IMR-90 (cell line): ENCODE data around the gene TCP11. TPM values are rescaled to one million over a fixed set of nuclear protein-coding genes. Genes with fewer than 3 reads are reported as not detected.

Experiments
- ATAC-seq: fragments of 200-7000 bp; cut with Tn5 transposase; 2 replicates; pipeline ENCODE4 v1.9.1; 2020; ENCODE audit warnings: low read depth, mild to moderate bottlenecking, moderate library complexity
- BruUV-seq: library from RNA; stranded (reverse); fragments of 400-500 nt; replicated peaks from 2 replicates; lab custom pipeline; 2021; lab: Mats Ljungman, UMichigan
- CTCF ChIA-PET: fragments of 300-600 bp; formaldehyde crosslinking; extraction: SDS; loops from one replicate; lab custom pipeline; 2021; ENCODE audit warnings: antibody characterized with exemption; lab: Yijun Ruan, JAX
- POLR2A ChIA-PET: fragments of 300-600 bp; sonication (Branson Sonifier 250); formaldehyde crosslinking; loops from one replicate; lab custom pipeline; 2022; ENCODE audit warnings: antibody characterized with exemption; ENCODE audit not compliant: unreplicated experiment; lab: Charles Lee
- DNase-seq: peaks from one replicate; pipeline ENCODE4 v3.0.0; 2013
- H2AFZ ChIP-seq: replicated peaks from 2 replicates; pipeline ENCODE3; 2013; ENCODE audit warnings: low read length, mild to moderate bottlenecking; ENCODE audit not compliant: poor library complexity
- H2AK5ac ChIP-seq: 2 replicates; pipeline ENCODE4 v1.6.1; 2013; ENCODE audit warnings: low read depth, low read length, inconsistent platforms
- H2AK9ac ChIP-seq: replicated peaks from 2 replicates; pipeline ENCODE3; 2013; ENCODE audit warnings: mild to moderate bottlenecking, low read depth, low read length, moderate library complexity; ENCODE audit not compliant: poor library complexity
- H2BK120ac ChIP-seq: 2 replicates; pipeline ENCODE4 v1.6.1; 2013; ENCODE audit warnings: low read depth, low read length, inconsistent platforms
- H2BK15ac ChIP-seq: 3 replicates; pipeline ENCODE4 v1.6.1; 2013; ENCODE audit warnings: low read depth, low read length, inconsistent platforms
- H2BK20ac ChIP-seq: 2 replicates; pipeline ENCODE4 v1.6.1; 2013; ENCODE audit warnings: low read depth, mild to moderate bottlenecking, inconsistent platforms, low read length, moderate library complexity
- H2BK5ac ChIP-seq: 2 replicates; pipeline ENCODE4 v1.6.1; 2013; ENCODE audit warnings: mild to moderate bottlenecking, low read depth, low read length, inconsistent platforms; ENCODE audit not compliant: poor library complexity, severe bottlenecking
- H3K14ac ChIP-seq: replicated peaks from 2 replicates; pipeline ENCODE4 v1.6.1; 2013; ENCODE audit warnings: low read depth, low read length, inconsistent platforms
- H3K18ac ChIP-seq: 2 replicates; pipeline ENCODE4 v1.6.1; 2013; ENCODE audit warnings: low read depth, low read length, control low read depth
- H3K23ac ChIP-seq: 2 replicates; pipeline ENCODE4 v1.6.1; 2013; ENCODE audit warnings: low read depth, low read length, inconsistent platforms
- H3K27ac ChIP-seq: 2 replicates; pipeline ENCODE4 v1.5.1; 2013; ENCODE audit warnings: mild to moderate bottlenecking, control low read depth, low read length; ENCODE audit not compliant: insufficient read depth
- H3K27me3 ChIP-seq: 2 replicates; pipeline ENCODE4 v1.6.1; 2013; ENCODE audit warnings: low read length; ENCODE audit not compliant: control insufficient read depth, insufficient read depth
- H3K36me3 ChIP-seq: 2 replicates; pipeline ENCODE4 v1.6.1; 2013; ENCODE audit warnings: low read length, mixed read lengths; ENCODE audit not compliant: control insufficient read depth, insufficient read depth
- H3K4ac ChIP-seq: 2 replicates; pipeline ENCODE4 v1.6.1; 2013; ENCODE audit warnings: low read depth, low read length, inconsistent platforms
- H3K4me1 ChIP-seq: 2 replicates; pipeline ENCODE4 v1.6.1; 2013; ENCODE audit warnings: low read length, mixed read lengths; ENCODE audit not compliant: control insufficient read depth, insufficient read depth
- H3K4me2 ChIP-seq: 2 replicates; pipeline ENCODE4 v1.6.1; 2013; ENCODE audit warnings: low read depth, mild to moderate bottlenecking, control low read depth, low read length, moderate library complexity
- H3K4me3 ChIP-seq: 2 replicates; pipeline ENCODE4 v1.5.1; 2013; ENCODE audit warnings: low read depth, mild to moderate bottlenecking, control low read depth, low read length, moderate library complexity; ENCODE audit not compliant: insufficient read depth
- H3K56ac ChIP-seq: 2 replicates; pipeline ENCODE4 v1.6.1; 2013; ENCODE audit warnings: low read length, inconsistent platforms; ENCODE audit not compliant: insufficient read depth; ENCODE audit errors: extremely low read depth
- H3K79me1 ChIP-seq, 2 experiments: 2 replicates each; pipeline ENCODE4 v1.6.1; 2013; ENCODE audit warnings: low read length in 2 of 2, inconsistent platforms in 1 of 2, low read depth in 1 of 2
- H3K9ac ChIP-seq: 2 replicates; pipeline ENCODE4 v1.6.1; 2013; ENCODE audit warnings: low read depth, low read length, control low read depth
- H3K9me1 ChIP-seq: 2 replicates; pipeline ENCODE4 v1.6.1; 2013; ENCODE audit warnings: low read length, inconsistent platforms; ENCODE audit not compliant: insufficient read depth
- H3K9me3 ChIP-seq: 2 replicates; pipeline ENCODE4 v1.6.1; 2013; ENCODE audit warnings: low read length; ENCODE audit not compliant: control insufficient read depth, insufficient read depth
- H4K20me1 ChIP-seq: 2 replicates; pipeline ENCODE4 v1.6.1; 2013; ENCODE audit warnings: low read length, inconsistent platforms; ENCODE audit not compliant: insufficient read depth
- H4K5ac ChIP-seq: 2 replicates; pipeline ENCODE4 v1.6.1; 2013; ENCODE audit warnings: mild to moderate bottlenecking, low read depth, low read length, control low read depth
- H4K8ac ChIP-seq, 2 experiments: 2 replicates each; pipeline ENCODE4 v1.6.1; 2013; ENCODE audit warnings: low read depth in 2 of 2, low read length in 2 of 2, control low read depth in 1 of 2, inconsistent platforms in 1 of 2
- H4K91ac ChIP-seq: 2 replicates; pipeline ENCODE4 v1.6.1; 2013; ENCODE audit warnings: low read depth, low read length, inconsistent platforms; ENCODE audit not compliant: insufficient read depth
- BHLHE40 ChIP-seq: fragments of 150-350 bp; IDR thresholded peaks from 2 replicates; pipeline ENCODE4 v1.6.1; 2016; ENCODE audit warnings: mild to moderate bottlenecking, low read depth, low read length
- CEBPB ChIP-seq: IDR thresholded peaks from 2 replicates; pipeline ENCODE4 v1.6.1; 2012; ENCODE audit warnings: low read depth, low read length, improper control_type of control experiment
- CTCF ChIP-seq: conservative IDR thresholded peaks from 2 replicates; pipeline ENCODE4 v1.5.1; 2012; ENCODE audit warnings: mild to moderate bottlenecking, low read depth, low read length, improper control_type of control experiment
- ELK1 ChIP-seq: fragments of 150-350 bp; IDR thresholded peaks from 2 replicates; pipeline ENCODE4 v1.6.1; 2016; ENCODE audit warnings: low read depth, mild to moderate bottlenecking, low read length, moderate library complexity, borderline replicate concordance
- FOS ChIP-seq: fragments of 150-350 bp; IDR thresholded peaks from 2 replicates; pipeline ENCODE4 v1.6.1; 2016; ENCODE audit warnings: low read depth, low read length
- MAFK ChIP-seq: IDR thresholded peaks from 2 replicates; pipeline ENCODE4 v1.6.1; 2012; ENCODE audit warnings: low read depth, low read length, improper control_type of control experiment
- MAZ ChIP-seq: IDR thresholded peaks from 2 replicates; pipeline ENCODE4 v1.6.1; 2012; ENCODE audit warnings: low read depth, mild to moderate bottlenecking, low read length, improper control_type of control experiment, moderate library complexity, borderline replicate concordance
- MXI1 ChIP-seq: IDR thresholded peaks from 2 replicates; pipeline ENCODE4 v1.6.1; 2012; ENCODE audit warnings: low read depth, mild to moderate bottlenecking, low read length, moderate library complexity, borderline replicate concordance
- POLR2A ChIP-seq: IDR thresholded peaks from 2 replicates; pipeline ENCODE4 v1.6.1; 2012; ENCODE audit warnings: mild to moderate bottlenecking, low read depth, low read length
- RAD21 ChIP-seq: IDR thresholded peaks from 2 replicates; pipeline ENCODE4 v1.6.1; 2012; ENCODE audit warnings: low read length, improper control_type of control experiment
- RFX5 ChIP-seq: IDR thresholded peaks from 2 replicates; pipeline ENCODE4 v1.8.0; 2012; ENCODE audit warnings: low read depth, mild to moderate bottlenecking, low read length, moderate library complexity
- USF2 ChIP-seq: fragments of 150-350 bp; IDR thresholded peaks from 2 replicates; pipeline ENCODE4 v1.6.1; 2017; ENCODE audit warnings: mild to moderate bottlenecking, antibody characterized with exemption, low read length, low read depth
- WGBS, 2 experiments: methylation state at CpG; one replicate each; pipeline versions ENCODE4 v1.1.5 to v1.1.7; 2013; ENCODE audit warnings: missing lambda C conversion rate in 2 of 2; ENCODE audit not compliant: insufficient read length in 1 of 2; ENCODE audit errors: extremely low coverage in 2 of 2; 5-methylcytosine and 5-hydroxymethylcytosine counted together
- dilution Hi-C: fragments of 300-500 bp; cut with HindIII; formaldehyde crosslinking; loops from one replicate; pipeline ENCODE4 v1.14.3; 2018; ENCODE audit warnings: low sequenced_read_pairs; ENCODE audit not compliant: unreplicated experiment
- in situ Hi-C: fragments of 300-500 bp; cut with MboI; formaldehyde crosslinking; loops from 3 replicates; pipeline ENCODE4 v1.14.3; 2019; ENCODE audit warnings: low sequenced_read_pairs, inconsistent platforms, mixed read lengths
- intact Hi-C: fragments of 100-400 bp; cut with micrococcal nuclease; formaldehyde crosslinking; loops from 2 replicates; pipeline ENCODE4 v1.10.0; 2022
- polyA plus RNA-seq, 3 experiments: library from polyadenylated mRNA; depleted of rRNA; stranded (reverse); fragments of >200 nt; gene quantifications; 2 replicates each; pipeline ENCODE4 v1.2.3, GENCODE V29; 2012; ENCODE audit warnings: low replicate concordance in 1 of 3
- total RNA-seq: library from RNA; depleted of rRNA; stranded (reverse); fragments of >200 nt; gene quantifications from 2 replicates; pipeline ENCODE4 v1.2.3, GENCODE V29; 2012

Gene TCP11
- total and polyA plus RNA-seq, 2 of the 4 experiments (the other 2 are of a cell fraction): 0.34 to 0.36 TPM

- H3K18ac ChIP-seq: peak overlapping the region; percentile 86
- H4K5ac ChIP-seq: peak overlapping the region; percentile 85
- intact Hi-C loops (no loop called here), dilution Hi-C loops (no loop called here), in situ Hi-C loops (no loop called here)
- H4K91ac ChIP-seq: peak overlapping the region; percentile 94
- H3K36me3 ChIP-seq: no peaks in the 10 kb centered on the region
- TF ChIP-seq MAFK: no peak
- TF ChIP-seq CTCF: no peak
- no peak for TF ChIP-seq RAD21
- TF ChIP-seq BHLHE40: no peak
- no peak for TF ChIP-seq RFX5
- TF ChIP-seq MXI1: no peak
- TF ChIP-seq FOS: no peak
- TF ChIP-seq MAZ: no peak
- TF ChIP-seq USF2: no peak
- TF ChIP-seq ELK1: no peak
- TF ChIP-seq POLR2A: no peak
- TF ChIP-seq CEBPB: no peak
- peak overlapping the region; percentile 30 for H3K27ac ChIP-seq
- peak overlapping the region; percentile 72 for H3K14ac ChIP-seq
- ChIA-PET POLR2A (no interaction called here), CTCF (no interaction called here)
- H3K27me3 ChIP-seq: no peaks in the 10 kb centered on the region
- no TSS peak for BruUV-seq
- DNase-seq: peak; percentile 64
- H2AK9ac ChIP-seq: peak overlapping the region; percentile 72
- H2BK5ac ChIP-seq: peak overlapping the region; percentile 71
- H2BK15ac ChIP-seq: peak overlapping the region; percentile 87; the same call in 2 of the 3 replicates
- no peaks in the 10 kb centered on the region for H4K20me1 ChIP-seq
- no peak overlapping the region for H3K4me3 ChIP-seq
- H2BK120ac ChIP-seq: peak overlapping the region; percentile 84
- peak overlapping the region; percentile 92 for H2AK5ac ChIP-seq
- H3K9me1 ChIP-seq: peaks cover 27% of the 10 kb centered on the region
- H4K8ac ChIP-seq: peak overlapping the region; percentile 54 to 88; a peak in 3 of 4 replicates
- H2AFZ ChIP-seq: peak overlapping the region; percentile 74
- H2BK20ac ChIP-seq: peak overlapping the region; percentile 78
- peak overlapping the region; percentile 67; the same call in 1 of the 2 replicates for H3K4me2 ChIP-seq
- 0 out of 4 replicates have a peak, but pooled peaks cover 0 to 2% of the 10 kb centered on the region in 2 experiments for H3K79me1 ChIP-seq
- WGBS, 2 experiments: 64% methylated on average over 3 of the region's 5 CpGs; no CpG with 5 or more reads in 1 of the 2 experiments
- no peak overlapping the region; the same call in 1 of the 2 replicates for H3K9ac ChIP-seq
- peaks cover 39% of the 10 kb centered on the region for H3K4me1 ChIP-seq
- H3K9me3 ChIP-seq: no peaks in the 10 kb centered on the region
- peak; percentile 38; the same call in 1 of the 2 replicates for ATAC-seq
- peak overlapping the region; percentile 77 for H3K23ac ChIP-seq
- H3K4ac ChIP-seq: peak overlapping the region; percentile 88
- H3K56ac ChIP-seq: peak overlapping the region; percentile 11; the same call in 1 of the 2 replicates
Measured at GRCh38 chr6:35181308-35181932, 40.3 kb upstream of the TCP11 start.
